Fibroblast of villous mesenchyme (primary cell): Measurements from ENCODE around the gene SDHAF1. TPM values are rescaled to one million over a fixed set of nuclear protein-coding genes. Genes with fewer than 3 reads are reported as not detected.

ENCODE experiments used
- small RNA-seq: library from RNA; depleted of rRNA; stranded (forward); fragments of <200 nt; gene quantifications from one replicate; pipeline ENCODE3, GENCODE V24; 2012
- total RNA-seq: library from RNA; depleted of rRNA; stranded (reverse); fragments of >200 nt; gene quantifications from 2 replicates; pipeline ENCODE4 v1.2.3, GENCODE V29; 2012

Gene SDHAF1
- total RNA-seq, 1 donor, result 12.5 TPM

Small RNAs within 50 kb of the gene (small RNA-seq; reads per million reads assigned to genes)
- gene AF038458.1, result not detected

Other genes starting within 250 kb of the SDHAF1 start
- 4.7 and 5.8 TPM in 2 replicates for gene U2AF1L4, start 249.8 kb upstream of the SDHAF1 start, total RNA-seq
- 14.7 and 18.7 TPM in 2 replicates for gene PSENEN, start 249.5 kb upstream of the SDHAF1 start, total RNA-seq
- gene LIN37, start 246.6 kb upstream of the SDHAF1 start, total RNA-seq, result 13.8 and 14.2 TPM in 2 replicates
- 20.7 and 44.8 TPM in 2 replicates for gene HSPB6, start 238.2 kb upstream of the SDHAF1 start, total RNA-seq
- 8.7 and 9.5 TPM in 2 replicates for gene PROSER3, start 237.0 kb upstream of the SDHAF1 start, total RNA-seq
- gene ARHGAP33, start 219.6 kb upstream of the SDHAF1 start, total RNA-seq, result 1.7 and 2.3 TPM in 2 replicates
- gene PRODH2, start 182.3 kb upstream of the SDHAF1 start, total RNA-seq, result not detected in 2 replicates
- gene NPHS1, start 142.7 kb upstream of the SDHAF1 start, total RNA-seq, result not detected in 2 replicates
- gene KIRREL2, start 138.3 kb upstream of the SDHAF1 start, total RNA-seq, result under 0.01 TPM in 1 of 2 replicates, not detected in the other
- 3.5 and 4.2 TPM in 2 replicates for gene APLP1, start 126.6 kb upstream of the SDHAF1 start, total RNA-seq
- gene NFKBID, start 94.6 kb upstream of the SDHAF1 start, total RNA-seq, result 3.0 and 3.5 TPM in 2 replicates
- gene HCST, start 92.7 kb upstream of the SDHAF1 start, total RNA-seq, result 0.43 and 0.64 TPM in 2 replicates
- gene TYROBP, start 86.9 kb upstream of the SDHAF1 start, total RNA-seq, result not detected in 2 replicates
- gene LRFN3, start 58.8 kb upstream of the SDHAF1 start, total RNA-seq, result 3.5 and 6.8 TPM in 2 replicates
- gene SYNE4, start 13.6 kb downstream of the SDHAF1 start, total RNA-seq, result 0.32 TPM in 1 of 2 replicates, not detected in the other
- gene ALKBH6, start 19.0 kb downstream of the SDHAF1 start, total RNA-seq, result 14.2 and 16.8 TPM in 2 replicates
- 16.4 and 17.3 TPM in 2 replicates for gene CLIP3, start 37.7 kb downstream of the SDHAF1 start, total RNA-seq
- gene THAP8, start 59.1 kb downstream of the SDHAF1 start, total RNA-seq, result 2.9 and 4.3 TPM in 2 replicates
- gene WDR62, start 59.7 kb downstream of the SDHAF1 start, total RNA-seq, result 5.5 and 7.8 TPM in 2 replicates
- not detected in 2 replicates for gene OVOL3, start 116.0 kb downstream of the SDHAF1 start, total RNA-seq
- gene POLR2I, start 119.7 kb downstream of the SDHAF1 start, total RNA-seq, result 26.8 and 44.5 TPM in 2 replicates
- gene TBCB, start 120.3 kb downstream of the SDHAF1 start, total RNA-seq, result 144 and 165 TPM in 2 replicates
- 258 and 346 TPM in 2 replicates for gene CAPNS1, start 144.9 kb downstream of the SDHAF1 start, total RNA-seq
- 13.9 and 18.6 TPM in 2 replicates for gene COX7A1, start 157.3 kb downstream of the SDHAF1 start, total RNA-seq
- gene ZNF565, start 219.5 kb downstream of the SDHAF1 start, total RNA-seq, result 1.6 and 4.3 TPM in 2 replicates
- gene ZNF146, start 219.9 kb downstream of the SDHAF1 start, total RNA-seq, result 59.6 and 85.1 TPM in 2 replicates